Prostate gland (tissue), 2 donors: ENCODE results near the gene THEM5.

Experiments
- CTCF ChIP-seq, 4 experiments: fragments of 200-600 bp in 2 of 4; fragments of 450-650 bp in 2 of 4; sonication (generic) in 2 of 4; IDR thresholded peaks; 1 replicate in 3 of 4; 2 replicates in 1 of 4; pipeline ENCODE4 v1.5.1; 2016 to 2019; ENCODE audit warnings: antibody characterized with exemption in 4 of 4, mild to moderate bottlenecking in 2 of 4, moderate library complexity in 2 of 4
- POLR2A ChIP-seq: fragments of 450-650 bp; IDR thresholded peaks from one replicate; pipeline ENCODE4 v1.6.1; 2016; ENCODE audit warnings: antibody characterized with exemption, mild to moderate bottlenecking

GRCh38 chr1:151799179-151800022, 54.1 kb downstream of the THEM5 start:
- TF ChIP-seq POLR2A = no peak
- TF ChIP-seq CTCF (IDR thresholded peaks at IDR 0.05) = no peak
